Caco-2 (cell line): Measurements from ENCODE around the gene PYHIN1. TPM values are rescaled to one million over a fixed set of nuclear protein-coding genes. Genes with fewer than 3 reads are reported as not detected.

Experiments used
- BruUV-seq: library from RNA; stranded (reverse); fragments of 400-500 nt; replicated peaks from 2 replicates; lab custom pipeline; 2021; lab: Mats Ljungman, UMichigan
- CTCF ChIA-PET: fragments of 300-600 bp; sonication (Branson Sonifier 250); formaldehyde crosslinking; loops from one replicate; lab custom pipeline; 2022; ENCODE audit warnings: antibody characterized with exemption; lab: Charles Lee
- POLR2A ChIA-PET: fragments of 300-600 bp; sonication (Branson Sonifier 250); formaldehyde crosslinking; loops from one replicate; lab custom pipeline; 2022; ENCODE audit warnings: antibody characterized with exemption; lab: Charles Lee
- DNase-seq, 2 experiments: peaks; one replicate each; pipeline versions ENCODE4 v3.0.0 to v3.0.0-alpha.2; 2020 to 2022
- H3K27me3 ChIP-seq: replicated peaks from 2 replicates; pipeline ENCODE4 v1.6.0; 2011; ENCODE audit warnings: low read length; ENCODE audit not compliant: control insufficient read depth, insufficient read depth
- H3K36me3 ChIP-seq: 2 replicates; pipeline ENCODE4 v1.5.1; 2011; ENCODE audit warnings: low read length; ENCODE audit not compliant: control insufficient read depth, insufficient read depth
- H3K4me1 ChIP-seq: fragments of 250-450 bp; sonication (Bioruptor Pico); 2 replicates; pipeline ENCODE4 v1.5.1; 2020; ENCODE audit warnings: mild to moderate bottlenecking
- H3K4me3 ChIP-seq: 2 replicates; pipeline ENCODE4 v1.5.1; 2011; ENCODE audit warnings: low read depth, mild to moderate bottlenecking, control low read depth, low read length
- H3K9me3 ChIP-seq: fragments of 250-450 bp; sonication (Bioruptor Pico); 2 replicates; pipeline ENCODE4 v1.5.1; 2020; ENCODE audit warnings: mild to moderate bottlenecking, moderate library complexity
- H3K27ac Mint-ChIP-seq: one replicate; pipeline ENCODE4 v1.8.0; 2022; ENCODE audit warnings: mixed read lengths; ENCODE audit not compliant: unreplicated experiment
- H3K27me3 Mint-ChIP-seq: one replicate; pipeline ENCODE4 v1.8.0; 2022; ENCODE audit warnings: mixed read lengths; ENCODE audit not compliant: insufficient read depth, unreplicated experiment
- H3K36me3 Mint-ChIP-seq: one replicate; pipeline ENCODE4 v1.8.0; 2022; ENCODE audit warnings: mild to moderate bottlenecking, mixed read lengths; ENCODE audit not compliant: insufficient read depth, unreplicated experiment
- H3K4me1 Mint-ChIP-seq: one replicate; pipeline ENCODE4 v1.8.0; 2022; ENCODE audit warnings: low read depth, mixed read lengths; ENCODE audit not compliant: unreplicated experiment
- H3K4me3 Mint-ChIP-seq: one replicate; pipeline ENCODE4 v1.8.0; 2022; ENCODE audit warnings: mild to moderate bottlenecking, moderate library complexity, mixed read lengths; ENCODE audit not compliant: unreplicated experiment
- H3K9me3 Mint-ChIP-seq: one replicate; pipeline ENCODE4 v1.8.0; 2022; ENCODE audit warnings: mixed read lengths; ENCODE audit not compliant: unreplicated experiment
- intact Hi-C: fragments of 100-400 bp; cut with micrococcal nuclease; formaldehyde crosslinking; loops from one replicate; pipeline ENCODE4 v1.10.0; 2022; ENCODE audit not compliant: unreplicated experiment
- total RNA-seq: library from RNA; stranded (reverse); gene quantifications from 2 replicates; pipeline ENCODE4 v1.2.3, GENCODE V29; 2022
- TF ChIP-seq, protein P1 (sequence below), 2 experiments: fragments of 200-600 bp in 1 of 2; IDR thresholded peaks; 1 replicate in 1 of 2; 2 replicates in 1 of 2; pipeline versions ENCODE4 v1.5.1 to v1.8.0; 2011 to 2022; ENCODE audit warnings: antibody characterized with exemption in 1 of 2, control low read depth in 1 of 2, inconsistent platforms in 1 of 2, low read depth in 1 of 2, low read length in 1 of 2, mild to moderate bottlenecking in 1 of 2, moderate library complexity in 1 of 2; ENCODE audit not compliant: insufficient read depth in 1 of 2, severe bottlenecking in 1 of 2, unreplicated experiment in 1 of 2

PYHIN1 gene
- total RNA-seq, 1 experiment from 2014 or later: not detected

DNA sequence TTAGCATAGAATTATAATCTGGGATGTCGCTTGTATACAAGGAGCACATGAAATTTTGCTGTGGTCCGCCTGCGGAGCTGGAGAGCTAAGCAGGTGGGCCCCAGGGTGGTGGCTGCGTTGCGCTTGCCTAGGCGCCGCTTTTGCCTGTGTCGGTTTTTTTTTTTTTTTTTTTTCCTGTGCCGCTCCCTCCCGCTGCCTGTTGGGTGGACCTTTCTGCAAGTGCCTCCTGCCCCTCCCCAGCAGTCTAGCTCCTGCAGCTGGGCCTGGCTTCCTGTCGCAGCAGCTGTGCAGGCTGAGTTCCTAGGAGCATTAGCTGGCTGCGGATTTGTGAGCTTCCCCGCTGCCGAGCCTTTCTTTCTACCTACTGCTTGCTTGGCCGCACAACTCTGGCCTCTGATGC, 20.6 kb downstream of the PYHIN1 start:
- intact Hi-C loops: no loop called here
- CTCF ChIA-PET: no interaction called here

DNA sequence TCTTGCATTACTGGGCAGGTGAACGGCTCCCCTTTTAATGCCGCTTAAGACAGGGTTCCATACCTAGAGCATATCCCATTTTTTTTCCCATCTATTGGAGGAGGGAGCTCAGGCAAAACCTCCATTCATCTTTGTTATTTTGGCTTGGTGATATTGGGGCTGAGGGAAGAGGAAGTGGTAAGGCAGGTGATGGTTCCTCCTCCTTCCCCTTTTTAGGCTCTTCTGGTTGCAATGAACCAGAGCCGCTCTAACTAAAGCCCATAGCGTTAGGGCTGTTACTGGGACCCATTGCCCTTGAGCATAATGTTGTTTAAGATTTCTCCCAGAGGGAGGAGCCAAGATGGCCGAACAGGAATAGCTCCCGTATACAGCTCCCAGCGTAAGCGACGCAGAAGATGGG, 21.1 kb downstream of the PYHIN1 start:
- BruUV-seq: no TSS peak
- POLR2A ChIA-PET: no interaction called here
- Histone ChIP-seq H3K4me3 (no peak overlapping the region), H3K9me3 (no peaks in the 10 kb centered on the region; the same call in 1 of the 2 replicates), H3K27me3 (no peaks in the 10 kb centered on the region), H3K36me3 (no peaks in the 10 kb centered on the region), H3K4me1 (no peaks in the 10 kb centered on the region)
- Mint-ChIP-seq H3K27ac (no peak overlapping the region), H3K9me3 (no peaks in the 10 kb centered on the region), H3K4me3 (no peak overlapping the region), H3K27me3 (no peaks in the 10 kb centered on the region), H3K4me1 (no peaks in the 10 kb centered on the region), H3K36me3 (no peaks in the 10 kb centered on the region)
- CTCF ChIA-PET: no interaction called here
- intact Hi-C loops: no loop called here
- no peak for DNase-seq
- TF ChIP-seq, protein P1, sequence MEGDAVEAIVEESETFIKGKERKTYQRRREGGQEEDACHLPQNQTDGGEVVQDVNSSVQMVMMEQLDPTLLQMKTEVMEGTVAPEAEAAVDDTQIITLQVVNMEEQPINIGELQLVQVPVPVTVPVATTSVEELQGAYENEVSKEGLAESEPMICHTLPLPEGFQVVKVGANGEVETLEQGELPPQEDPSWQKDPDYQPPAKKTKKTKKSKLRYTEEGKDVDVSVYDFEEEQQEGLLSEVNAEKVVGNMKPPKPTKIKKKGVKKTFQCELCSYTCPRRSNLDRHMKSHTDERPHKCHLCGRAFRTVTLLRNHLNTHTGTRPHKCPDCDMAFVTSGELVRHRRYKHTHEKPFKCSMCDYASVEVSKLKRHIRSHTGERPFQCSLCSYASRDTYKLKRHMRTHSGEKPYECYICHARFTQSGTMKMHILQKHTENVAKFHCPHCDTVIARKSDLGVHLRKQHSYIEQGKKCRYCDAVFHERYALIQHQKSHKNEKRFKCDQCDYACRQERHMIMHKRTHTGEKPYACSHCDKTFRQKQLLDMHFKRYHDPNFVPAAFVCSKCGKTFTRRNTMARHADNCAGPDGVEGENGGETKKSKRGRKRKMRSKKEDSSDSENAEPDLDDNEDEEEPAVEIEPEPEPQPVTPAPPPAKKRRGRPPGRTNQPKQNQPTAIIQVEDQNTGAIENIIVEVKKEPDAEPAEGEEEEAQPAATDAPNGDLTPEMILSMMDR (IDR thresholded peaks at IDR 0.05; ENCODE audit: insufficient read depth in 1 of 2, low read depth in 1 of 2, low read length in 1 of 2, severe bottlenecking in 1 of 2, unreplicated experiment in 1 of 2): no peak

More for the DNA sequence above, 20.6 kb downstream of the PYHIN1 start:
- Histone ChIP-seq H3K4me1 (no peaks in the 10 kb centered on the region), H3K27me3 (no peaks in the 10 kb centered on the region), H3K36me3 (no peaks in the 10 kb centered on the region), H3K9me3 (no peaks in the 10 kb centered on the region; the same call in 1 of the 2 replicates), H3K4me3 (no peak overlapping the region)
- BruUV-seq: no TSS peak
- POLR2A ChIA-PET: no interaction called here
- no peaks in the 10 kb centered on the region for H3K9me3 Mint-ChIP-seq
- H3K4me1 Mint-ChIP-seq: no peaks in the 10 kb centered on the region
- TF ChIP-seq, protein P1 (IDR thresholded peaks at IDR 0.05; ENCODE audit: insufficient read depth in 1 of 2, low read depth in 1 of 2, low read length in 1 of 2, severe bottlenecking in 1 of 2, unreplicated experiment in 1 of 2): no peak
- no peak for DNase-seq
- H3K27ac Mint-ChIP-seq: no peak overlapping the region
- H3K4me3 Mint-ChIP-seq: no peak overlapping the region
- H3K36me3 Mint-ChIP-seq: no peaks in the 10 kb centered on the region
- no peaks in the 10 kb centered on the region for H3K27me3 Mint-ChIP-seq

DNA sequence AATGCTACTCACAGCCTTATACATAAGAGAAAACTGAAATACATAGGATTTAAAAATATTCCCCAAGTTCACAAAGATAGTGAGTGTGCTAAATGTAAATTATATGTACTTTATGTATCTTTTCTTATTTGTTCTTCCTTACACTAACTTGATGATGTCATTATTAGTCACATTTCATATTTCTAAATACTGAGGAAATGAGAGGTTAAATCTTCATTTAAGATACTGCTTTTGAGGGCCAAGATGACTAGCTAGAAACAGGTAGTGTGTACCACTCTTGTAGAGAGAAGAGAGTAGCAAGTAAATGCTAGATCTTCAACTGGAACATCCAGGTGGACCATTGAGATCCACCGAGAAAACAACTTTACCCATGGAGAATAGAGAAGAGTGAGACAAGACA, 29.8 kb downstream of the PYHIN1 start:
- Histone ChIP-seq H3K4me1 (no peaks in the 10 kb centered on the region), H3K9me3 (no peaks in the 10 kb centered on the region), H3K36me3 (no peaks in the 10 kb centered on the region), H3K27me3 (no peaks in the 10 kb centered on the region; the same call in 1 of the 2 replicates), H3K4me3 (no peak overlapping the region)
- POLR2A ChIA-PET: no interaction called here
- TF ChIP-seq, protein P1 (IDR thresholded peaks at IDR 0.05; ENCODE audit: insufficient read depth in 1 of 2, low read depth in 1 of 2, low read length in 1 of 2, severe bottlenecking in 1 of 2, unreplicated experiment in 1 of 2): no peak
- intact Hi-C loops: no loop called here
- no TSS peak for BruUV-seq
- Mint-ChIP-seq H3K9me3 (no peaks in the 10 kb centered on the region), H3K36me3 (no peaks in the 10 kb centered on the region), H3K27ac (no peak overlapping the region), H3K4me1 (no peaks in the 10 kb centered on the region), H3K4me3 (no peak overlapping the region), H3K27me3 (no peaks in the 10 kb centered on the region)
- DNase-seq: no peak
- CTCF ChIA-PET: no interaction called here
